SK-N-SH treated with all-trans-retinoic acid at 6 μM for 48 hours (cell line): ENCODE data around the gene STRA8.

Experiments
- ARNTL ChIP-seq: fragments of 450-650 bp; formaldehyde crosslinking; IDR thresholded peaks from 2 replicates; pipeline ENCODE4 v1.5.0; 2020; ENCODE audit warnings: low read depth, mild to moderate bottlenecking, moderate library complexity, borderline replicate concordance
- CREB5 ChIP-seq: fragments of 250-450 bp; sonication (Bioruptor Pico); IDR thresholded peaks from 2 replicates; pipeline ENCODE4 v1.5.1; 2020; ENCODE audit warnings: low read depth, mild to moderate bottlenecking, moderate library complexity
- ESRRG ChIP-seq: fragments of 250-450 bp; sonication (Bioruptor Pico); IDR thresholded peaks from 2 replicates; pipeline ENCODE4 v1.6.1; 2021; ENCODE audit warnings: mild to moderate bottlenecking
- RARB ChIP-seq: fragments of 250-450 bp; sonication (Bioruptor Pico); IDR thresholded peaks from 2 replicates; pipeline ENCODE4 v1.8.0; 2021; ENCODE audit warnings: mild to moderate bottlenecking, moderate library complexity
- TSHZ2 ChIP-seq: fragments of 250-450 bp; sonication (Bioruptor Pico); IDR thresholded peaks from 2 replicates; pipeline ENCODE4 v1.5.0; 2020; ENCODE audit warnings: mild to moderate bottlenecking, moderate library complexity

- TF ChIP-seq TSHZ2 (no peak), ESRRG (CRISPR knock-in tag) (no peak), ARNTL (CRISPR knock-in tag) (no peak), CREB5 (CRISPR knock-in tag) (no peak), RARB (CRISPR knock-in tag) (no peak)
These were observed 46.8 kb upstream of the STRA8 start for GRCh38 chr7:135186841-135187253.
